CD4-positive, alpha-beta T cell treated with Interleukin-1 beta for 1 hour (primary cell): ENCODE data around the gene GIT2.

Source experiments
- DNase-seq, 2 donors: peaks; one replicate each; pipeline ENCODE4 v3.0.0-alpha.2; 2020 to 2022

Gene GIT2

GRCh38 chr12:109968032-109968420 is 28.1 kb downstream of the GIT2 start:
- DNase-seq, result peak in 1 of 2 donors; percentile 34

GRCh38 chr12:109967383-109968031 is 28.7 kb downstream of the GIT2 start:
- peak in 1 of 2 donors; percentile 22 for DNase-seq

GRCh38 chr12:109966546-109966945 is 29.6 kb downstream of the GIT2 start:
- DNase-seq, result no peak

GRCh38 chr12:109963743-109964429 is 32.3 kb downstream of the GIT2 start:
- DNase-seq, result no peak

GRCh38 chr12:109963330-109963729 is 32.8 kb downstream of the GIT2 start:
- no peak for DNase-seq

- no peak for DNase-seq
Observed at GRCh38 chr12:109962398-109962797, 33.8 kb downstream of the GIT2 start.

GRCh38 chr12:109961612-109962011 is 34.6 kb downstream of the GIT2 start:
- DNase-seq, result no peak

GRCh38 chr12:109961201-109961600 is 35.0 kb downstream of the GIT2 start:
- DNase-seq, result no peak

GRCh38 chr12:109959411-109960093 is 36.6 kb downstream of the GIT2 start:
- no peak for DNase-seq

GRCh38 chr12:109958374-109958773 is 37.8 kb downstream of the GIT2 start:
- DNase-seq, result no peak

- no peak for DNase-seq
Observed at GRCh38 chr12:109953656-109954055, 42.5 kb downstream of the GIT2 start.

GRCh38 chr12:109952873-109953272 is 43.3 kb downstream of the GIT2 start:
- no peak for DNase-seq

GRCh38 chr12:109952160-109952858 is 43.9 kb downstream of the GIT2 start:
- peak in 1 of 2 donors; percentile 8 for DNase-seq

GRCh38 chr12:109951751-109952150 is 44.4 kb downstream of the GIT2 start:
- no peak for DNase-seq

- no peak for DNase-seq
Observed at GRCh38 chr12:109951136-109951535, 45.0 kb downstream of the GIT2 start.

- no peak for DNase-seq
Observed at GRCh38 chr12:109950625-109951024, 45.5 kb downstream of the GIT2 start.

GRCh38 chr12:109949089-109949488 is 47.1 kb downstream of the GIT2 start:
- no peak for DNase-seq

- DNase-seq, result no peak
Observed at GRCh38 chr12:109948368-109948767, 47.8 kb downstream of the GIT2 start.

GRCh38 chr12:109947521-109947920 is 48.6 kb downstream of the GIT2 start:
- no peak for DNase-seq

GRCh38 chr12:109946913-109947312 is 49.3 kb downstream of the GIT2 start:
- DNase-seq, result no peak

- DNase-seq, result peak in 1 of 2 donors; percentile 7
Observed at GRCh38 chr12:109946505-109946904, 49.7 kb downstream of the GIT2 start.

GRCh38 chr12:109944561-109945359 is 51.4 kb downstream of the GIT2 start:
- DNase-seq, result no peak

- no peak for DNase-seq
Observed at GRCh38 chr12:109943811-109944210, 52.4 kb downstream of the GIT2 start.
